ENCODE measurements around the gene TCAP.

GRCh38 chr17:39648616-39649366 is 16.4 kb upstream of the TCAP start:
- no peak for TF ChIP-seq EZH2 (IDR thresholded peaks at IDR 0.05; ENCODE audit: borderline replicate concordance, low read depth, low read length, poor library complexity, severe bottlenecking)
- no peak for TF ChIP-seq CTCF (conservative IDR thresholded peaks at IDR 0.05; ENCODE audit: low read depth, low read length)
